Measurements from ENCODE around the gene CLTC.

The CLTC gene

GRCh38 chr17:59723607-59724006, 103.9 kb downstream of the CLTC start:
- no peak for DNase-seq (ENCODE audit: low read depth in 3 of 3)

GRCh38 chr17:59725691-59726090, 106.0 kb downstream of the CLTC start:
- DNase-seq (ENCODE audit: low read depth in 3 of 3): no peak

DNA sequence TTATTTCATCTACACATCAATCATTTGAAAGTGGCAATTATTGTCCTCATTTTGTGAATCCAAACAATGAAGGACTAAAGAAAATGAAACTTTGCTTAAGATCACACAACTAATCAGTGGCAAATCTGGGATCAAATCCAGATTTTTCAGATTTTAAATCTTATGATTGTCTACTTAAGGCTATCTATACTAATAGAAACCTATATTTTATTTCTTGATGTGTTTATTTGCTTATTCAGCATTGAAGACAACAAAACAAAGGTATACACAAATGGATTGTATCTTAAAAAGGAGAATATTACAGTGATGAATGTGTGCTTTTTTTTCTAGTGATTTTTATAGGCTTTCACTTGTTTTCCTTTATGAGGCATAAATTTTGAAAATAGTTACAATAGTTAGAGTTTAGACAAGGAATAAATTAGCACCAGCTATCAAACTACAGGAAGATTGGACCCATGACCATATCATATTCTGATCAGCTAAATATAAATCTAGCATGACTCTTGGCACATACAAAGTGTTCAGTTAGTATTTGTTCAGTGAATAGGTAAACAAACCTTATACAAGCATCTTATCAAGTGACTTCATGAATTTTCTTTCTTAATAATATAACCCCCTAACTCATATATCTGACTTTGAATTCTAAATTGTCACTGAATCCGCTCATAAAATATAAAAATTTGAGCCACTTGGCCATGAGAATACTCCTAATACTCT, 108.3 kb downstream of the CLTC start:
- no peak for DNase-seq (ENCODE audit: low read depth in 3 of 3)

- DNase-seq (ENCODE audit: low read depth in 3 of 3): no peak
These were observed 110.7 kb downstream of the CLTC start for GRCh38 chr17:59730268-59730834.

DNA sequence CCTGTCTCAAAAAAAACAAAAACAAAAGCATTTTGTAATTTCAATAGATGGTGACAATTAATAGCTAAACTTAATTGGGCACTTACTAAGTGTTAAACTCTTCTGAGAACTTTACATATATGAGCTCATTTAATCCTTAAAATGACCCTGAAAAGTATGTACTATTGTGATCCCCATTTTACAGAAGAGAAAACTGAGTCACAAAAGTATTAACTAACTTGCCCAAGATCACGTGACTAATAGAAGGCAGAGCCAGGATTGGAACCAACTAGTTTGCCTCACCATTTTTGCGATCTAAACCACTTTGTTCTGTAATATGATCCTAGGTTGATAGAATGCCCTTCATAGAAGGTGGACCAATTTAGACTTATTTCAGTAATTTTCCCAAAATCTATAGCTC, 114.0 kb downstream of the CLTC start:
- DNase-seq (ENCODE audit: low read depth in 3 of 3): no peak

GRCh38 chr17:59734226-59734625, 114.5 kb downstream of the CLTC start:
- DNase-seq (ENCODE audit: low read depth in 3 of 3): no peak

GRCh38 chr17:59737324-59737723, 117.6 kb downstream of the CLTC start:
- no peak for DNase-seq (ENCODE audit: low read depth in 3 of 3)

DNA sequence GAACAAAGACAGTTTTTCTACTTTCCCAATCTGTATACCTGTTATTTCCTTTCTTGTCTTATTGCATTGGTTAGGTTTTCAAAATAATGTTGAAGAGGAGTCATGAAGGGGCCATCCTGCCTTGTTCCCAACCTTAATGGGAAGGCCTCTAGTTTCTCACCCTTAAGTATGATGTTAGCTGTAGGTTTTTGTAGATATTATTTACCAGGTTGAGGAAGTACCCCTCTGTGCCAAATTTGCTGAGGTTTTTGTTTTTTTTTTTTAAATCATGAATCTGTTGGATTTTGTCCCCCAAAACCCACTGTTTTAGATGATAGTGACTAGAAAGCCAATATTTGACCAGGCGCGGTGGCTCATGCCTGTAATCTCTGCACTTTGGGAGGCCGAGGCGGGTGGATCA, 124.1 kb downstream of the CLTC start:
- DNase-seq (ENCODE audit: low read depth in 3 of 3): no peak

- DNase-seq (ENCODE audit: low read depth in 3 of 3): no peak
These were observed 125.3 kb downstream of the CLTC start for GRCh38 chr17:59745040-59745439.

All from stimulated activated CD4-positive, alpha-beta T cell treated with anti-CD3 and anti-CD28 coated beads, TNF-alpha, amount 100 ng/mL, for 24 hours (primary cell).